NCI-H1092 (cell line): ENCODE measurements around the gene ANO8.
"Not testable (repeated sequence)": the region's sequence is repeated elsewhere in the genome, so short reads cannot be mapped to it uniquely, and the experiment has no call there.

Experiments
- DNase-seq: peaks from one replicate; lab custom pipeline; 2025; lab: John Stamatoyannopoulos, UW

ANO8 gene

DNA sequence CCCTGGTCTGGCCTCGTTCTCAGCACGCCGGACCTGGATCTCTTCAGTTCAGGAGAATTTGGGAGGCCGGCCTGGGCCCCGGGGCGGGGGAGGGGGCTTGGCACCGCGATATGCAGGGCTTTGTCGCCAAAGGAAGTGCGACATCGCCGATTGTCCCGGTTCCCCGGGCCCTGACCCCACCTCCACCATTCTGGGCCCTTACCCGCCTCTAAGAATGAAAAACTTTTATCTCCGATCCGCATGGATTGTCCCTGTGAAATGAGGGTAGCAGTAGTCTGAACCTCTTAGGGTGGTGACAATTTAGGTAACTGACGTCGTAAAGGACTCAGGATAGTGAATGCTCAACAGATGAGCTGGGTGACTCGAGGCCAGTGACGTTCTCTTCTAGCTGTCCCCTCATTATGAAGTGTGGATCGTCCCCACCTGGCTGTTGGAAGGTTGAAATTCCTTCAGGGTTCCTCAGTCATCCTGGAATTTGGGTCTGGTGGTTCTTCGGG lies 24.6 kb downstream of the ANO8 start:
- no peak for DNase-seq

DNA sequence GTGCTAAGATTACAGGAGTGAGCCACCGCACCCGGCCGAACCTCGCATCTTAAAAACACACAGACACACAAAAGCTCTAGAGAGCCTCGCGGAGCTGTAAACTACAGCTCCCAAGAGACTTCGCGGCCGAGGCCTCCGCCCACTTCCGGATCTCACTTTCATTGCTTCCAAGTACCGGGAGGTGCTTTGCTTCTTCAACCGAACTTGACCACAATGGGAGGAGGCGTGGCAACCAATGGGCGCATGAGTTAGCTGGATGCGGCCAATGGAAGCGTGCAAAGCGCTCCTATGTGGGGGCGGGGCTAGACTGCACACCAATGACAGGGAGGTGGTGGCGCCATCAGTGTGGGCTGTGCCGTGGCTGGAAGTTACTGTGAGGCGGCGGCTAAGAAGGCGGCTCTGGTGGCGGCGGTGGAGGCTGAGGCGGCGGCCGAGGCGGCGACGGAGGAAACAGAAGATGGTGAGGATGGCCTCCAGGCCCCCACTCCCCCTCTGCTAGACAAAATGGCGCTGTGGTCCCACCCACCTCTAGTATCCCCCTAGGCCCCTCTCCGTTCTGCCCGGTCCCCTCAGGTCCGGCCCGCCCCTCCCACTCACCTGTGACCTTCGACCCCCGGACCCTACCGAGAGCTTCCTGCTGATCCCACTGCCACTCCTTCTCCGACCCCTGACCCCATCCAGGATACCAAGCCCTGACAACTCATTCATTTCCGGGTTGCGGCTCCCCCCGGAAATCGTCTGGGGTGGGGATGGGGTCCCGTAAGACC lies 25.3 kb downstream of the ANO8 start, which contains the start of gene DDA1:
Gene DDA1, plus strand, starts transcription at position 366 of the 767 bp plus-strand sequence. Its CDS starts 92 bp downstream, at position 458.
- DNase-seq: peak; percentile 99

DNA sequence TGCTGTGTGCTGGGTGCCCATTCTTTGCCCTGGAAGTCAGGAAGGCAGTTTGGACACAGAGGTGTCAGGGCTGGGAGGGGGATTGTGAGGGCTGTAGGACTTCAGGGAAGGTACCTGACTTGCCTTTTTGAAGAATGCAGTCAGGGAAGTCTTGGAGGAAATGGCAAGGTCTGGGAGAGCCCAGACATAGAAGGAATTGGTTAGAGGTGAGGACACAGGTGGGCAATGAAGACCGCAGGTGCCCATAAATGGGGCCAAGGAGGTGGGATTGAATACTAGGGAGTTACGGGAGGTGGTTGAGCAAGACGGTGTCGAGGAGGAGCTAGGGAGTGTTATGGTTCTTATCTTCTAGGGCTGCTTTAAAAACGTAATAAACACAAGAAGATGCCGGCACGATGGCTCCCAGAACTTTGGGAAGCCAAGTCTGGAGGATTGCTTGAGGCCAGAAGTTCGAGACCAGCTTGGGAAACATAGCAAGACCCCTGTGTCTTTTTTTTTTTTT lies 26.7 kb downstream of the ANO8 start:
- DNase-seq: no peak

DNA sequence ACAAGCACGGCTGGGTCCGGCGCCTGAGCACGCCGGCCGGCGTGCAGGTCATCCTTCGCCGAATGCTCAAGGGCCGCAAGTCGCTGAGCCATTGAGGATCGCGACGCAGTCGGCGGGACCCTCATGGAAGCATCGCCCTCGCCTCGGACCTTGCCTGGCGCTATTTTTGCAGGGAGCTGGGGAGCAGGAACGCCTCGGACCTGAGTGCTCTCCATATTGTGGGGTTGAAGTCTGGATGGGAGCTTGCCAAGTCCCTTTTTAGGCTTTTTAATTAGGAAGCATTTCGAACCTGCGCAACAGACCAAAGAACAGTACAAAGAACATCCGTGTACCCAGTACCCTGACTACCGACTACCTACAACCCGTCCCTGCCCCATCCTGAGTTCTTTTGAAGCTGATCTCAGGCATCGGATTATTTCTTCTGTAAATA lies 28.4 kb downstream of the ANO8 start:
- DNase-seq: no peak

DNA sequence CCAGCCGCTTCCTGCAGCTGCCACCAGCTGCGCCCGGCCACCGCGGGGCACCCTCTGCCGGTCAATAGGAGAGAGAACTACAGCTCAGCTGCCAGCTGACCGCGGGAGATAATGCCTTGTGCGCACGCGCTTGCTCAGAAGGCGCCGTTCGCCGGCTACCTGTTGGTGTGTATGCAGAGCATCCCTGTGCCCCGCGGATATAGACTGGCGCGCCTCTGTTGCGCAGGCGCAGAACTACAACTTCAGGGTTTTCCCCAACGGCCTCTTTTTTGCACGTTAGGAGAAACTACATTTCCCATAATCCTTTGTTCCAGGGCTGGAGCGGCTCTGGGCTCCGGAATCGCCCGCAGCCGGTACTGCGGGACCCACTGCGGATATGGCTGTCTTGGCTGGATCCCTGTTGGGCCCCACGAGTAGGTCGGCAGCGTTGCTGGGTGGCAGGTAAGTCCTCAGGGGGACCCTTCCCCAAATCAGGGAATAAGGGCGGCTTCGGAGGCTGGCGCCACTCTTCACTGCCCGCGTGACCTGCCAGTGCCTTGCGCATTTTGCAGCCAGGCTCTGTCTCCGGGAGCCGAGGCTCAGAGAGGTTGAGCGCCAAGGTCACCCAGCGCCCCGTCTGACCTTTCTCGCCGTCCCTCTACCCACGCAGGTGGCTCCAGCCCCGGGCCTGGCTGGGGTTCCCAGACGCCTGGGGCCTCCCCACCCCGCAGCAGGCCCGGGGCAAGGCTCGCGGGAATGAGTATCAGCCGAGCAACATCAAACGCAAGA lies 29.0 kb downstream of the ANO8 start, which contains the start of gene MRPL34:
Gene MRPL34, plus strand, starts transcription at position 356 of the 768 bp plus-strand sequence. Its CDS starts 21 bp downstream, at position 377.
- peak; percentile 98 for DNase-seq

DNA sequence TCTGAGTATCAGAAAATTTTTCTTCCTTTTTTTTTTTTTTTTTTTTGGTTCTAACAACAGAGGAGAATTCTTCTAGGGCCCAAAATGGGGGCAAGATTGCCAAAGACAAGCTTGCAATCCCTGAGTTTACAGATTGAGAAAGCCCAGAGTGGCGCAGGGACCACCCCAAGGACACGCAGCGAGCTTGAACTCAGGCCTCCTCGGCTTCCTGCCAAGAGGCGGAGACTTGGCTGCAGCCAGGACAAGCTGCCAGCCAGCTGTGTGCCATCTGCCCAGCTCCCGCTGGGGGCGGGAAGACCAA lies 29.5 kb downstream of the ANO8 start:
- DNase-seq: no peak

DNA sequence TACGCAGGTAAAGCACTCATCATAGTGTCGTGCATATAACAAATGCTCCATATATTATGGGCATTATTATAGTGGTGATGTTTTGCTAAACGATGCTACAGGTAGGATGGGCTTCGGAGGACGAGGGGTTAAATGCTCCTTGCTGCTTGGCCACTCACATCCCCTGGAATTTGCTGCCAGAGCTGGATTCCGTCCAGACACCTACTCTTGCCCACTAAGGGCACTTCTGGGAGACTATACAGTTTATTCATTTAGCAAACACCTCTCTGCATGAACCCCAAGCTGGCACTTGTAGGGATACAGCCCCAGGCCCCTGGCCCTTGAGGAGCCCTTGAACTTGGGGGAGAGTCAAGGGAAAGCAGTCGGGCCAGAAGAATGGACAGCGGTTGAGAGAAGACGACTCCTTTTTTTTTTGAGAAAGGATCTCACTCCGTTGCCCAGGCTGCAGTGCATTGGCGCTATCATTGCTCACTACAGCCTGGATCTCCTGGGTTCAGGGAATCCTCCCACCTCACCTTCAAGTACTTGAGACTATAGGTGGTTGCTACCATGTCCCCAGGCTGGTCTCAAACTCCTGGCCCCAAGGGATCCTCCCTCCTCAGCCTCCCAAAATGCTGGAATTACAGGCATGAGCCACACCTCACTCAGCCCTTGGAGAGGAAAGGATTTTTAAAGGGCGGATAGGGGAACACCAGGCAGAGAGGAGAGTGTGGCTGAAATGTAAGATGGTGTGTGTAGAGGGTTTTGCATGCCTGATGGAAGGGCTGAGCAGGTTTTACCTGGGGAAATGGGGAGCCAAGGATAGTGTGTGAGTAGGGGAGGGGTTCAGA lies 30.1 kb downstream of the ANO8 start:
- DNase-seq: no peak

DNA sequence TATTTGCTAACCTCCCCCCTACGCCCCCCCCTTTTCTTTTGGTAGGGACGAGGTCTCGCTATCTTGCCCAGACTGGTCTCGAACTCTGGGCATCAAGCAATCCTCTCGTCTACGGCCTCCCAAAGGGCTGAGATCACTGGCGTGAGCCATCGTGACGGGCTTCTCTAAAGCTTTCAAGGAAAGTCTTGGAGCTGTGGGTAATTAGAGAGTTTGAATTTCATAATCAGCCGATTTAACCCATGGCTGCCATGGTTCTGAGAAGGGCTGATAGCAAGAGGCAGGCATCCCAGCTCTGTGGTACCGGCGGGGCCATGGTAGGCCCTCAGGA lies 30.8 kb downstream of the ANO8 start:
- DNase-seq: no peak

DNA sequence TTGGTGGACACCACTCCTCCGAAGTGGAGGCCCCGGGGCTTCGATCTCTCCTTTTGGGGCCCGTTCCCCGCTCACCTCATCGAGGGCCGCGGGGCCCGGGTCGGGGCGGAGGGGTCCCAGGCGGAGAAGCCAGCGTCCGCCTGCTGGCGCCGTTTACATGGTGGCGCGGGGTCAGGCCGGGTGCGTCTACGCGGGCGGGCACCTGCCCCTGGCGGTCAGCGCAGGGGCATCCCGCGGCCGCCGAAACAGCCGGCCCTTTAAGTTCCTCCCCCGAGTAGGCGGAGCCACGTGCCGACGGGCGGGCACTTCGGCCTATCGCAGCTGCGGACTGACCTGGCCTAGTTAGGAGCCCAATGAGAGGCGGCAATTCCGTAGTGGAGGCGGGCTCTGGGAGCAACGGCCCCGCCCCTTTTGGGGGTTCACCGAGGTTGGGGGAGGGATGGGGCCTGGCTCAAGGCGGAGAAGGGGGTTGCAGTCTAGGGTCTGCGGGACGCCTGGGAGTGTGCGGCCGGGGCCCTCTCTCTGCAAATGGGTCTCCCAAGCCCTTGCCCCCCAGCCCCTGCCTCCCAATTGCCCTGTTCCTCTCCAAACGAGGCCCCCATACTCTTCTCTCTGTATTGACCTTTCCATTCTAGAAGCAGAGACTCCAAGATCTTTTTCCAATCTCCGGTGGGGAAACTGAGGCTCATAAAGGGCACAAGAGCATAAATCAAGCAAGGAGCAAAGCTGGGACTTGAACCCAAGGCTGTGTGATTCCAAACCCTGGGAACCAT lies 31.3 kb downstream of the ANO8 start, which contains the start of gene ABHD8:
Gene ABHD8, minus strand, starts transcription at position 259 of the 773 bp plus-strand sequence. CDS start 1,809 bp downstream, outside the sequence.
- DNase-seq: peak; percentile 95

DNA sequence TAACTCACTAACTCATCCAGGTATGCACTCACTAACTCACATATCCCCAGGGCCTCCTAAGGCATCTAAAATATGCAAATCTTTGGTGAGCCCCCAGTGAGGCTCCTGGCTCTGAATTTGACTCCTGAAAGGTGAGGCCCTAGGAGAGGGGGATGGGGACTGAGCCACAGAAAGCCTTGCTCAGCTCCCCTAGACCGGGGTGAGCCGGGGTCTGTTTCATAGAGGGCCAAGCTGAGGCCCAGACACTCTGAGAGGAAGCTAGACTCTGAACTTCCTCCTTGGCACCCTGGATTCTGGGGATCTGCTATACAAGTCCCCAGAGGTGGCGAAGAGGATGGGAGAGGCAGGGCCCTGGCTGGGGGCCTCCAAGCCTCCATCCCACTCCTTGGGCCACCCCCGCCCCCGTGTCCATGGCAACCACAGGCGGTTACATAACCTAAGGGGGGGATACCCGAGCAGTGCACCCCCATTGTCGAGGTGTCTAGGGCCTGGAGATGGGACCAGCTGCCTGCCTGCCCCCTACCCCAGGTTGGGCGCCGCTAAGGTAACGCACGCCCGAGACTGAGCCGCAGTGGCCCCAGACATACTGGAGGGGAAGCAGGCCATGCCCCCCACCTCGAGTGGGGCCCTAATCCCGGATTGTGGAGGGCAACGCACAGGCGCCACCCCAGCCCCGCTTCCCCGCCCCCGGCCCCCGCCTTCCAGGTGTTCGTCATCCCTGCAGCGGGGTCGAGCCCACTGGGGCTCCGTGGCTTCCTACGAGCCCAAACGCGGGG lies 32.1 kb downstream of the ANO8 start:
- DNase-seq: no peak

DNA sequence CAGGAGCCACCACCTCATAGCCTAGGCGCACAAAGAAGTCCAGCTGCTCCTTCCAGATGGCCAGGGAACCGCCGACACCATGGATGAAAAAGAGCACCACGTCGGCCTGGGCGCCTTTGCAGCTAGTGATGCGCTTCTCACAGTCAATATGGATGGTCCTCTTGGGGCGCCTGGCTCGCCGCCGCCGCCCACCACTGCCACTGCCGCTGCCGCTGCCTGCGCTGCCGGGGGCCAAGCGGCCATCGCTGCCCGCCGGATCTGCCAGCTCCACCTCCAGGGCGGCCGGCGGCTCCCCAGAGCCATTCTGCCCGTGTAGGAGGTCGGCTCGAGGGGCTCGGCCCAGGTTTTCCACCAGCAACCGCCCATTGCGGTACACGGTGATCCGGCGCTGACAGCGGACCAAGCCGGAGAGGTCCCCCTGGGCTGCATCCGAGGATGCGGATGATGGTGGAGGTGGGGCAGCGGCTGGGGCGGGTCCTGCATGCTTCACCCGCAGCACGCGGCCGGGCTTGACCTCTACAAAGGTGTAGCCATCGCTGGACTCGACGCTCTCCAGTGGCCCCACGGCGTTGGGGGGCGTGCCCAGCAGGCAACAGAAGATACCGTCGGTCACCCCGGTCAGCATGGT lies 33.5 kb downstream of the ANO8 start:
- no peak for DNase-seq

DNA sequence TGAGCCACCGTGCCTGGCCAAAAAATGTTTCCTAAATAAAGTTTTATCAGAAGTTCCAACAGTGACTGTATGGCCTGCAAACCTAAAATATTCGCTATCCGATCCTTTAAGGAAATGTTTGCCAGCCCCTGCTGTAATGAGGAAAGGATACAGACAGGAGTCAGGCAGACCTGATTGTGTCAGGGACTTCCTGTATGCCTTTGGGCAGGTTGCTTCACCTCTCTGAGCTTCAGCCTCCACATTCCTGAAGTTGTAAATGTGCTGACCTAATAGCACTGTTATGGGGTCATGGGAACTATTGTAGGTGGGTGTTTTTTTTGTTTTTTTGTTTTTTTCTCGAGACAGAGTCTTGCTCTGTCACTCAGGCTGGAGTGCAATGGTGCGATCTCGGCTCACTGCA lies 37.7 kb downstream of the ANO8 start:
- no peak for DNase-seq

DNA sequence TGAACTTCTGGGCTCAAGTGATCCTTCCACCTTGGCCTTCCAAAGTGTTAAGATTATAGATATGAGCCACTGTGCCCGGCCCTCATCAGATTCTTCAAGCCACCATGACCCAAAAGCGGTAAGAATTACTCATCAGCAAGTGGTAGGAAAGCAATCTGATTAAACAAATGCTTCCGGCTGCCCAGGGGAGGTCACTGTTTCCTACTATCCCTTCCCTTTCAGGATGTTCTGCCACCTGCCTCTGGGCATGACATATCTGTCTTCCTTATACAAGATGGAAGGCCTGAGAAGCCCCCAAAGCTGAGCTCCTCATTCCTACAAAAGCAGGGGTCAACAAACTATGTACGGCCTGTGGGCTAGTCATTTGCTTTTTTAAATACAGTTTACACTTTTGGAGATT lies 38.4 kb downstream of the ANO8 start:
- no peak for DNase-seq

DNA sequence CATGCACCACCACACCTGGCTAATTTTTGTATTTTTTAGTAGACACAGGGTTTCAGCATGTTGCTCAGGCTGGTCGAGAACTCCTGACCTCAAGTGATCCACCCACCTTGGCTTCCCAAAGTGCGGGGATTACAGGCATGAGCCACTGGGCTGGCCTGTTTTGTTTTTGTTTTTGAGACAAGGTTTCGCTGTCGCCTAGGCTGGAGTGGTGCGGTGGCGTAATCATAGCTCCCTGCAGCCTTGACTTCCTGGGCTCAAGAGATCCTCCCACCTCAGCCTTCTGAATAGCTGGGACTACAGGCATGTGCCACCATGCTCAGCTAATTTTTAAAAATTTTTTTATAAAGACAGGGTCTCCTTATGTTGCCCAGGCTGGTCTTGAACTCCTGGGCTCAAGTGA lies 39.1 kb downstream of the ANO8 start:
- not testable (repeated sequence) for DNase-seq

DNA sequence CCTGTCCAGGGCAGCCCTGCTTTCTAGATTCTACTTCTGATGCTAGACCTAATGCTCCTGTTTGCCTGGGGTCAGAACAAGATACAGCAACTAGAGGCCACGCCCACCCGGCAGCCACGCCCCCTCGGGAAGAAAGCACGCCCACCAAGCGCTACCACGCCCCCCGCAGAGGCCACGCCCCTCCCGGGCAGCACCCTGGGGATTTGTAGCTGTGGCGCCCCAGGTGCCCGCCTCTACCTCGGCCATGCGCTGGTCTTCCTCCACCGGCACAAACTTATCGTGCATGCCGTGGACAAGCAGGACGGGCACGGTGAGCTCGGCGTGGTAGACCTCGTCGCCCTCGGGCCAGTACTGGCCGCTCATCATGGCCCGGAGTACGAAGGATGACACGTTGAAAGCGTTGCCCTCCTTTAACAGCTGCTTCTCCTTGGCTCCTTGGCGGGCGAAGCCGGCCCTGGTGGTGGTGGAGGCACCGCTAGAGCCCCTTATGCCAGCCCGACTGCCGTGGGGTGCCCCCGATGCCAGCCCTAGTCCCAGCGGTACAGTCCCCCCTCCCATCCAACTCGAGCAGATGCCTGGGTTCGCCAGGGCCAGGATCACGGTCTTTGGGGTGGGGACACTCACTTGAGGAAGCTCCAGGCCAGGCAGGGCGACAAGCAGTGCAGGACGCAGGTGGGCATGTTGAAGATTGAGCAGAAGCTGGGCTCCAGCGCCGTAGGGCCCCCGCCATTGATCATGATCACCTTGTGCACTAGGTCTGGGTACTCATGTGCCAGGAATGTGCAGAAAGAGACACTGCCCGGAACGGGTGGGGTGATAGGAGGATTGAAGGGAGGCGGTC lies 40.4 kb downstream of the ANO8 start:
- no peak for DNase-seq

DNA sequence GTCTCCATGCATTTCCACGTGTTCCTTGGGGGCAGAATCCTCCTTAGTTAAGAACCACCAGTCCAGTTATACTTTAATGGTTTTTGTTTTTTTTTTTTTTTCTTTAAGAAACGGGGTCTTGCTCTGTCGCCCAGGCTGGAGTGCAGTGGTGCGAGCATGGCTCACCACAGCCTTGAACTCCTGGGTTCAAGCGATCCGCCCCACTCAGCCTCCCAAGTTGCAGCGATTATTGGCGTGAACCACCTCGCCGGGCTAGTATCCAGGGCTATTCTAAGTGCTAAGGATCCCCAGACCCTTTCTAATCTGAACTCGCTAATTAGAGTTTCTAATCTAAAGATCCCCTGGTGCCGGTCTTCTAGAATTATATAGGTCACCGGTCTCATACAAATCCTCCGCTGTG lies 41.0 kb downstream of the ANO8 start:
- no peak for DNase-seq

DNA sequence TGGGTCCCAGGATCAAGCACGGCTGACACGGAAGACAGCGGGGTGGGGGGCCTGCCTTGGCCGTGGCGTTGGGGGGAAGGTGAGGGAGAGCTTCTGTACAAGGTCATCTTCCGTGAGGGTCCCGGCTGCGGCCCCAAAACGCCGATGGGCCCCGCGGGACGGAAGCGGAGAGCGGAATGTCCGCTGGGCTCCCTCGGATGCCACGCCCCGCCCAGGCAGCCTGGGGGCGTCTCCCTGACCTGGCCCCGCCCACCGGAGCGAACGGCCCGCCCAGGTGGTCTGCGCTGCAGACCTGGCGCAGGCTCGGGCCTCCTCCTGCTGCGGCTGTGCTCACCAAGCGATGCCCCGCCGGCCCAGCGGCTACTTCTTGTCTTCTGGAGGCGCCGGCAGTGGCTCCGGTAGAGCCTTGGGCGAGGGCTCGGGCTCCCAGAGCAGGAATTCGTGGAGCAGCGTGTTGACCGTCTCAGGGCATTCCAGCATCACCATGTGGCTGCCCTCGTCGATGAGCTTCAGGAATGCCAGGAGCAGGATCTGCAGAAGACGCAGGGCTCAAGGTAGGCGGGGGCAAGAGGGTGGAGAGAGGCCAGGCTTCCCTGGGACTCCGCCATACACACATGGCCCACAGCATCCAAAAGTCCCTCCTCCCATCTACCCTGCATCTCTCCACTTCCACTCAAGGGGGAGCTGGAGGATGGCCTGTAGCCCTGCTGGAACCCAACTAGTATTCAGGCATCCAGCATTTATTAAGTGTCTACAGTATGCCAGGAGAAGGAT lies 42.2 kb downstream of the ANO8 start:
- no peak for DNase-seq

DNA sequence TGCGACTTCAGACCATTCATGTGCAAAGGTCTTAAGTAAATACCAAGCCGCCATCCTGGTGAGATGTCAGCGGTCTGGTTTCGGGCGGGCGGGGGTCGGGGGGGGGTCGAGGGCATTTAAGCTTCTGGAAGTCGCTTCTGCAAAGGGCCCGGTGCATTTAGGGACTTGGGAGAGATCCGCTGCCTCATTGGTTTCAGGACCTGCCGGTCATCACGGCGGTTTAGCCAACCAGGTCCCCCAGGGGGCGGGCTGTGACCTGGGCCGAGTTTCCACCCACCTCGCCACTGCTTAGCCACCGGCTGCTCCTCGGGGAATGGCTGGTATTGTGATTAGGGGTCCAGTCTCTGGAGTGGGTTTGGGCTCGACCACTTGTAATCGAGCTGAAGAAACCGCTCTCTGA lies 45.2 kb downstream of the ANO8 start:
- no peak for DNase-seq
